GM04504 (cell line): ENCODE measurements around the gene MFSD2B.

Source experiments
- DNase-seq: peaks from one replicate; pipeline ENCODE4 v3.0.0-alpha.2; 2012; ENCODE audit warnings: low read depth

The MFSD2B gene

DNA sequence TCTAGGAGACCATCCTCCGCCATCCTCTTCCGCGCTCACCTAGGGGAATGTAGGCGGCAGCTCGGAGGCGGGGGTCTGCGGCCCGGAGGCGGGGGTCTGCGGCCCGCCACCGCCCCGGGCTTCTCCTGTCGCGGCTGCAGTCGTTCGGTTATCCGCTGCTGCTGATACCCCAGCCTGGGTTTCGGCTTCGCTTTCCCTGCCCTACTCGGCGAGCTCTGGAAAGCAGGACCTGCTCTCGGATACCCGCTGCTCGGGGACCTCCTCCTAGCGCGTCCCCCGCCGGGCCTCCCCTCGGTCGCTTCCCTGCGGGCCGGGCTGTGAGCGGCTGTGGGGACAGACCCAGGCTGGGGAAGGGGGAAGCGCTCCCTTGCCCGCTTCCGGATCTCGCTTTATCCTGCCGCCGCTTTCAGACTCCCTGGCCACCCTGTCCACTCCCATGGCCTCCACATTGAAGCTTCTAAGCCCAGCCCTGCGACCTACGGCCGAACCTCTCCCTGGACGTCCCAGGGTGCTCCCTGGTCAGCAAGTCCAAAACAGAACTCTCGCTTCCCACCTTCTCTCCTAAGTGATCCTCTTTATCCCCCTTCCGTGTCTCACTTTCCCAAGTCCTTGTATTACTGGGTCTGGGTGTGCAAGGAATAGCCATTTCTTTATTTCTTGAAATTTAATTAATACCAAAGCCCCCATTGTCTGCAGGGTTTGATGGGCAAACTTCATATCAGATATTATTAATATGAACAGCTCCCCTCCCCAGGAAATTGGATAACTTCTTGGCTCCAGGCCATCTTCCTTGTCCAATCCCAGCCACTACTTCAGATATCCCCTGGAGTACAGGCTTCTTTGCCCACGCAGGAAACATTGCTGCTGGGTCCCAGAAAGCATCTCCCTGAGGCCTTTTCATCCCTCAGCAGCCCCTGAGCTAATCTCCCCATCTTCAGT is 40.4 kb downstream of the MFSD2B start:
- no peak for DNase-seq

DNA sequence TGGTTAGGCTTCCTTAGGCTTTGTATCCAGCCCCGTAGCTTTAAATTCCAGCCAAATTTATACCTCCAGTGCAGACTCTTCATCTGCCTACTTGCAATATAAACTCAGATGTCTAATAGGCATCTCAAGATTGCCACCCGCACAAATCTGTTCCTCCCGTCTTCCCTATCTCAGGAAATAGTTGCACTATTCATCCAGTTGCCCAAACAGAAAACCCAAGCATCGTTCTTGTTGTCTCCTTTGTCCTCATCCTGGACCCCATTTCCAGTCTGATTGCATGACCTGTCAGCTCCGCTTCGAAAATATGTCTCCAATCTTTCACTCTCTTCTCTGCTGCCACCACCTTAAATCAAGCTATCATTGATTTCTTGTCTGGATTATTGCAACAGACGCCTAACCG is 41.9 kb downstream of the MFSD2B start:
- DNase-seq = no peak

DNA sequence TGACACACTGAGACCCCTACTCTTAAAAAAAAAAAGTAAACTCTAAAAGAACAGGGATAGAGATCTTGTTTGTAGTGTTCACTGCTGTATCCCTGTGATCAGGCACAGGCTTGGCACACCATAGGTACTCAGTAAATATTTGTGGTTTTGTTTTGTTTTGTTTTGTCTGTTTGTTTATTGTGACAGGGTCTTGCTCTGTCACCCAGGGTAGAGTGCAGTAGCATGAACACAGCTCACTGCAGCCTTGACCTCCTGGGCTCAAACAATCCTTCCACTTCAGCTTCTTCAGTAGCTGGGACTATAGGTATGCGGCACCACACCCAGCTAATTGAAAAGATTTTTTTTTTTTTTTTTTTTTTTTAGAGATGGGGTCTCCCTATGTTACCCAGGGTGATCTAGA is 43.1 kb downstream of the MFSD2B start:
- no peak for DNase-seq

DNA sequence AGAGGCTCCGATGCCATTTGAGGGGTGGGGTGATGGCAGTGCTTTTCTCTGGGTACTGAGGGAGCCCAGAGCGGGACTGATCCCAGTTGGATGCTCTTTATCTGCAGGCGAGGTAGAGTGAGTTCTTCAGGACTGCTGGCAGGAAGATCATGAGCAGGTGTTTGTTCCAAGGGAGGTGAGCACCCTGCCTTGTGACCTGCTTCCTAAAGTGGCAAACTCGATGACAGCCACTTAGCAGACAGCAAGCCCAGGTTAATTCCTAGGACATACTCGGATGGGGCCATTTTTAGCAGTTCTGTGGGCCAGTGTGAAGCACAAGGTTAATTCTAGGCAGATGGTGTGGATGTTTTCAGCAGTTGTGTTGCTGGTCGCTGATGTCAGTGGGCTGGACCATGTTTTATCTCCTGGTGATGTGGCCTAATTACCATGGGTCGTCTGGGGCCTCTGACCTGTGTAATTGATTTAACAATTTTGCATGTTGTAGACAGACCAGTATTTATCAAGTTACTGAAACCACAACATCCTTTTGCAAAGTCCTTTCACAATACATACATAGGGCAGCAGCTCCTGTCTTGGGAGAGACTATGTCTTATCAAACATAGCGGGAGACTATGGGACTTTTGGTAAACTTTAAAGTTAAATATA is 44.6 kb downstream of the MFSD2B start:
- DNase-seq = no peak

DNA sequence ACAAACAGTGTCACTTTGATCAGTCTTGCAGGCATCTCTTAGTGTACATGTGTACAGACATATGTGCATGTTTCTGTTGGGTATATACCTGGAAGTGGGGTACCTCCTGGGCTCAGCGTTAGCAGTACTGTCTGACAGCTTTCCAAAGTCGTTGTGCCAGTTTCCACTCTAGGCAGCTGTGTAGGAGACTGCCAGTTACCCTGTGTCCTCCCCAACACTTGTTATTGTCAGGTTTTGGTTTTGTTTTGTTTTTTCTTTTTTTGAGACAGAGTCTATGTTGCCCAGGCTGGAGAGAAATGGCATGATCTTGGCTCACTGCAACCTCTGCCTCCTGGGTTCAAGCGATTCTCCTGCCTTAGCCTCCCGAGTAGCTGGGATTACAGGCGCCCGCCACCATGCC is 45.9 kb downstream of the MFSD2B start:
- DNase-seq = no peak

DNA sequence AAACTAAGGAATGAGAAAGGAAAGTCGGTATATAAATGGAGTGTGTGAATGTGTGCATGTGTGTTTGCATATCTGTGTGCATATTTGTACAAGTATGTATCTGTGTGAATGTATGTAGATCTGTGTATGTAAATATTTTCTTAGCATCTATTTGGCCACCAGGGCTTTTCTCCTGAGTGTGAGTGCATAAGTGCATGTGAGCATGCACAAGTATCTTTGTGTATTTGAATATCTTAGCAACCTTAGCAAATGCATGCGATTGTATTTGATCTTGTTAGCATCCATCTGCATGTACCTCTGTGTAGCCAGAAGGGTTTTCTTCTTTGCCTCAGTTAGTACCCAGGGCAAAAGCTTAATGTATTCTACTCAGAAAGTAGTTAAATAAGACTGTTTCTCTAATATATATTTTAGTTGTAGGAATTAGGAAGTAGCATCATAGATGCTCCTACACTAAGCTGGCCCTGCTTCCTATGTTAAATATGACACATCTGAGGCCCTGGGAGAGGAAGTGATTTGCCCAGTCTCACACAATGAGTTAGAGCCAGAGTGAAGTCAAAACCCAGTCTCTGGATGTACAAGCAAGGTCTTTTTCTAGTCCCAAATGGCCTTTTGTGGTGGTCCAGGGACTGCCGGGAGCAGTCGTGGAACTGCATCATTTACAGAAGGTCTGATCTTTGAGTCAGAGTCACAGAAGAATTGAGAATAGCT is 48.8 kb downstream of the MFSD2B start:
- no peak for DNase-seq

DNA sequence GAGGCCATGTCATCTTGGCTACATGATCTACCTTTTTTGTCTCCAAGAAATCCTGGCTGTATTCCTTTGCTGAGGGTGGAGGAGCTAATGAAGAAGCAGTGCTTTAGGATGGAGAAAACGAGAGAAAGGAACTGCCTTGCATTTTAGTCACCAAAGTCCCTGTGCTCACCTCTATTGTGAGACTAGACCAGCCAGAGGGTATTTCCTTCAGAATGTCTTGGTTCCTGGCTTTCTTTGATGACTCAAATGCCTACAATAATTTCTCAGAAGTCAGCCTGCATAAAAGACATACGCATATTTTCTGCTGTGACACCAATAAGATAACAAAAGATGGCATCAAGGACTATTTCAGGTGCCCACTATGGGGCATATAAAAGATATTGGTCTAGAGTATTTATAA is 55.5 kb downstream of the MFSD2B start:
- DNase-seq = no peak

DNA sequence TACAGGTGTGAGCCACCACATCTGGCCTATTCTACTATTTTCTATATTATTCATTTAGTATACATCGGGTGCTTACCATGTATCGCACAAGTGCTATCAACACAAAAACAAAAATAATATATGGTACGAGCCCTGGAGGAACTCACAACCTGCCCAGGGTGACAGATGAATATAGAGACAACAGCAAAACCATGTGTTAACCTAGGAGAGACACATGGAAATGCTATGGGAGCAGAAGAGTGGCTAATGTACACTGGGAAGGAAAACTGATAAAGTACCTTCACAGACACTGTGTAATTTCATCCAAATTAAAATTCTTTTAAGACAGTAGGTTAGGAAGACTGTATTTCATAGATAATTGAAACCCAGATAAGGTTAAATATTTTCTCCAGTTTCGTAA is 62.4 kb downstream of the MFSD2B start:
- no peak for DNase-seq

DNA sequence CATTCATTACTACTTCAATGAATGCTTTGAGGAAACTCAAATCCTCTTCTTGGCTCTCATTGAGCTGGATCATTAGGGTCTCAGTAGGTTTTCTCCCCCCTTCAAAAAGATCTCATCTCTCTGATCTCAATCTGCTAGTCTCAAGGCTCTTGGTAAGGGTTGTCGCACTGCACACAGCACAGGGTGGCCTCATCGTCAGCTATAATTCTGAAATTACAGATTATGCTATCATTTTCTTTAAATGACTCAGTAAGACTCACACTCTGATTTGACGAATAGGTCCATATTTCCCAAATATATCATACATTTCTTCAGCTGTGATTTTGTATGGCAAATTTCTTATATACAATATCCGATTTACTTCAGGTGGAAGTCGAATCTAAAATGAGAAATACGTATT is 63.9 kb downstream of the MFSD2B start:
- no peak for DNase-seq

DNA sequence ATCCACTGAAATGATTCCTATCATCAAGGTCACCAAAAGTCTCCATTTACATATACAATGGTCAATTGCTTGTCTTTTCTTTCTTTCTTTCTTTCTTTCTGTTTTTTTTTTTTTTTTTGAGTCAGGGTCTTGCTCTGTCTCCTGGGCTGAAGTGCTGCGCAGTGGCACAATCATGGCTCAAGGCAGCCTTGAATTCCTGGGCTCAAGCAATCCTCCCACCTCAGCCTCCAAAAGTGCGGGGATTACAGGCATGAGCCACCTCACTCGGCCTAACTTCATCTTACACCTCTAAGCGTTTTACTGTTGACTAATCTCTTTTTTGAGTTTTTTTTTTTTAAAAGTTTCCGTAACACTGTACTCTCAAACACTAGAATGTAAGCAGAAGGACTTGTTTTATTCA is 65.4 kb downstream of the MFSD2B start:
- DNase-seq = no peak
